Spleen (tissue), 7 donors: ENCODE results near the gene ETV7.

ENCODE experiments used
- POLR2A ChIP-seq, 3 donors: fragments of 450-650 bp; IDR thresholded peaks; one replicate each; pipeline ENCODE4 v1.5.1; 2017; ENCODE audit warnings: antibody characterized with exemption in 3 of 3, mild to moderate bottlenecking in 1 of 3
- POLR2AphosphoS5 ChIP-seq, 3 donors: sonication (generic); formaldehyde crosslinking; IDR thresholded peaks; one replicate each; pipeline ENCODE4 v1.5.1; 2017; ENCODE audit warnings: antibody characterized with exemption in 3 of 3
- TF ChIP-seq, protein P1 (sequence below), 11 experiments: fragments of 200-600 bp in 7 of 11; fragments of 450-650 bp in 4 of 11; sonication (generic) in 4 of 11; IDR thresholded peaks in 8 of 11; conservative IDR thresholded peaks in 3 of 11; 1 replicate in 7 of 11; 2 replicates in 4 of 11; pipeline versions ENCODE4 v1.4.0 to v1.8.0; 2016 to 2021; ENCODE audit warnings: antibody characterized with exemption in 11 of 11, inconsistent platforms in 4 of 11, mild to moderate bottlenecking in 1 of 11
- donor health status: DM: no; HTN: no; CAD: no; lungs with moderate emphysema.
- donor health status: DM: no; HTN: no; CAD: no.
- donor health status: DM: no; HTN: no; CAD: no.

DNA sequence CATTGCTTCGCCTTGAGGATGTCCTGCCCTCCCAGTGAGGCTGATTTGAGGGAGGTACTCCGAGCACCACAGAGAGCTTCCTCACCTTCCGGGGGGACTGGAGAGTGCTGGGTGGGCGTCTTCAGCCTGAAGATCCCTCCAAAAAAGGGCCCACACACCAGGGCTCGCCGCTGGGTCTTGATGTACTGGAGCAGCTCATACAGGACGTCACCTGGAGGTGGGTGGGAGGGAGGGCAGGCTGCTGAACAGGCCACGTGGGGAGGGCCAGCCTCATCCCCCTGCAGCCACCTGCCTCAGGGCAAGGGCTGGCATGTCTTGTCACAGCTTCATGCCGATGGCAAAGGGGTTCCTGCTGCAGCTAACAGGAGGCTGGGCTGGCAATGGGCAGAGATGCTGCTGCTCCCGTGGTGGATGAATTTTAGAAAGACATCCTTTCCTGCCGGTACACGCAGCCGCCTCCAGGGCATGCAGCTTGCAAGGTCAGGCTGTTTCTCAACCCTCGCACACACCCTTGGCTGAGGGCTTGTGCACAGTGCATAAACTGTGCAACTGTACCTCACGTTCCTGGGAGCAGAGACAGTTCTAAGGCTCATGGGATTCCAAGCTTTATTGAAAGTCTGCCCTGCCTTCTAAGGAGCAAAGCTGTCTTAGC, 14.0 kb downstream of the ETV7 start:
- TF ChIP-seq, protein P1, sequence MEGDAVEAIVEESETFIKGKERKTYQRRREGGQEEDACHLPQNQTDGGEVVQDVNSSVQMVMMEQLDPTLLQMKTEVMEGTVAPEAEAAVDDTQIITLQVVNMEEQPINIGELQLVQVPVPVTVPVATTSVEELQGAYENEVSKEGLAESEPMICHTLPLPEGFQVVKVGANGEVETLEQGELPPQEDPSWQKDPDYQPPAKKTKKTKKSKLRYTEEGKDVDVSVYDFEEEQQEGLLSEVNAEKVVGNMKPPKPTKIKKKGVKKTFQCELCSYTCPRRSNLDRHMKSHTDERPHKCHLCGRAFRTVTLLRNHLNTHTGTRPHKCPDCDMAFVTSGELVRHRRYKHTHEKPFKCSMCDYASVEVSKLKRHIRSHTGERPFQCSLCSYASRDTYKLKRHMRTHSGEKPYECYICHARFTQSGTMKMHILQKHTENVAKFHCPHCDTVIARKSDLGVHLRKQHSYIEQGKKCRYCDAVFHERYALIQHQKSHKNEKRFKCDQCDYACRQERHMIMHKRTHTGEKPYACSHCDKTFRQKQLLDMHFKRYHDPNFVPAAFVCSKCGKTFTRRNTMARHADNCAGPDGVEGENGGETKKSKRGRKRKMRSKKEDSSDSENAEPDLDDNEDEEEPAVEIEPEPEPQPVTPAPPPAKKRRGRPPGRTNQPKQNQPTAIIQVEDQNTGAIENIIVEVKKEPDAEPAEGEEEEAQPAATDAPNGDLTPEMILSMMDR (IDR thresholded peaks at IDR 0.05 in 8 of 11, conservative IDR thresholded peaks at IDR 0.05 in 3 of 11), result no peak
- no peak for TF ChIP-seq POLR2A (IDR thresholded peaks at IDR 0.05)
- no peak for TF ChIP-seq POLR2AphosphoS5 (IDR thresholded peaks at IDR 0.05)
